GM19240 (cell line): ENCODE results near the gene GTF2F1.
A peak's percentile ranks its signal among the peaks of the same experiment; 100 is the strongest.
"Not testable (repeated sequence)": the region's sequence is repeated elsewhere in the genome, so short reads cannot be mapped to it uniquely, and the experiment has no call there.

ENCODE experiments used
- DNase-seq: peaks from one replicate; pipeline ENCODE4 v3.0.0; 2011; ENCODE audit warnings: low spot score; ENCODE audit not compliant: insufficient read length

GTF2F1 gene

GRCh38 chr19:6417713-6418561, 25.0 kb upstream of the GTF2F1 start:
- no peak for DNase-seq

- DNase-seq, result no peak
Observed at GRCh38 chr19:6416658-6417405, 23.9 kb upstream of the GTF2F1 start.

- no peak for DNase-seq
Observed at GRCh38 chr19:6415591-6416190, 22.7 kb upstream of the GTF2F1 start.

- no peak for DNase-seq
Observed at GRCh38 chr19:6414793-6415590, 22.0 kb upstream of the GTF2F1 start.

GRCh38 chr19:6413721-6414643, 21.0 kb upstream of the GTF2F1 start:
- DNase-seq, result no peak

GRCh38 chr19:6413291-6413690, 20.3 kb upstream of the GTF2F1 start:
- DNase-seq, result no peak

- peak; percentile 57 for DNase-seq
Observed at GRCh38 chr19:6412447-6413091, 19.6 kb upstream of the GTF2F1 start.

GRCh38 chr19:6412061-6412446, 19.1 kb upstream of the GTF2F1 start:
- no peak for DNase-seq

- no peak for DNase-seq
Observed at GRCh38 chr19:6409346-6409745, 16.4 kb upstream of the GTF2F1 start.

- no peak for DNase-seq
Observed at GRCh38 chr19:6406401-6406800, 13.4 kb upstream of the GTF2F1 start.

- DNase-seq, result no peak
Observed at GRCh38 chr19:6402837-6403608, 10.1 kb upstream of the GTF2F1 start.

GRCh38 chr19:6402058-6402457, 9.1 kb upstream of the GTF2F1 start:
- no peak for DNase-seq

GRCh38 chr19:6400062-6400944, 7.3 kb upstream of the GTF2F1 start:
- DNase-seq, result not testable (repeated sequence)

GRCh38 chr19:6396305-6396704, 3.3 kb upstream of the GTF2F1 start:
- no peak for DNase-seq

GRCh38 chr19:6394831-6395230, 1.9 kb upstream of the GTF2F1 start:
- no peak for DNase-seq

GRCh38 chr19:6393983-6394412, 1.0 kb upstream of the GTF2F1 start:
- no peak for DNase-seq

- DNase-seq, result no peak
Observed at GRCh38 chr19:6392221-6393073, 517 bp downstream of the GTF2F1 start.
